SK-N-SH (cell line): Measurements from ENCODE around the gene SNX8. TPM values are rescaled to one million over a fixed set of nuclear protein-coding genes. Genes with fewer than 3 reads are reported as not detected.

Source experiments
- CTCF ChIA-PET: fragments of 300-600, 350-600 bp; formaldehyde crosslinking; extraction: SDS; loops from one replicate; lab custom pipeline; 2021; lab: Yijun Ruan, JAX
- POLR2A ChIA-PET: fragments of 350-600 bp; sonication (Branson Sonifier 250); formaldehyde crosslinking; extraction: SDS; loops from one replicate; lab custom pipeline; 2020; ENCODE audit warnings: antibody characterized with exemption, inconsistent platforms; lab: Yijun Ruan, JAX
- DNase-seq: peaks from one replicate; pipeline ENCODE4 v3.0.0; 2012
- H2AFZ ChIP-seq: fragments of 200-600 bp; sonication (generic); 2 replicates; pipeline ENCODE4 v1.8.1; 2016; ENCODE audit warnings: antibody characterized with exemption, mild to moderate bottlenecking, low read depth
- H3F3A ChIP-seq: fragments of 200-600 bp; sonication (generic); replicated peaks from 2 replicates; pipeline ENCODE3; 2016; ENCODE audit warnings: antibody characterized with exemption, mild to moderate bottlenecking; ENCODE audit not compliant: insufficient read depth
- H3K27ac ChIP-seq, 2 experiments: fragments of 200-500 bp in 1 of 2; fragments of 200-600 bp in 1 of 2; sonication (Bioruptor generic) in 1 of 2; sonication (generic), shearing (Covaris generic) in 1 of 2; 2 replicates each; pipeline versions ENCODE4 v1.5.1 to v1.6.1; 2014 to 2016; ENCODE audit warnings: low read depth in 2 of 2, inconsistent platforms in 1 of 2, low read length in 1 of 2, mild to moderate bottlenecking in 1 of 2, mixed read lengths in 1 of 2
- H3K27me3 ChIP-seq: fragments of 200-600 bp; sonication (generic), shearing (Covaris generic); 2 replicates; pipeline ENCODE4 v1.6.1; 2016; ENCODE audit warnings: mixed run types; ENCODE audit not compliant: insufficient read depth
- H3K36me3 ChIP-seq, 2 experiments: fragments of 200-500 bp in 1 of 2; fragments of 200-600 bp in 1 of 2; sonication (Bioruptor generic) in 1 of 2; sonication (generic) in 1 of 2; replicated peaks in 1 of 2; 2 replicates each; pipeline versions ENCODE3 to v1.5.1; 2014 to 2016; ENCODE audit warnings: low read length in 1 of 2, mild to moderate bottlenecking in 1 of 2; ENCODE audit not compliant: insufficient read depth in 2 of 2, control insufficient read depth in 1 of 2
- H3K4me1 ChIP-seq, 2 experiments: fragments of 200-500 bp in 1 of 2; fragments of 200-600 bp in 1 of 2; sonication (Bioruptor generic) in 1 of 2; sonication (generic), shearing (Covaris generic) in 1 of 2; 2 replicates each; pipeline versions ENCODE4 v1.5.1 to v1.6.1; 2014 to 2016; ENCODE audit warnings: low read depth in 1 of 2, low read length in 1 of 2, mixed run types in 1 of 2; ENCODE audit not compliant: insufficient read depth in 2 of 2, control insufficient read depth in 1 of 2
- H3K4me2 ChIP-seq: fragments of 200-600 bp; sonication (generic), shearing (Covaris generic); 2 replicates; pipeline ENCODE4 v1.6.1; 2017; ENCODE audit warnings: mixed run types
- H3K4me3 ChIP-seq, 2 experiments: fragments of 200-500 bp in 1 of 2; fragments of 200-600 bp in 1 of 2; sonication (Bioruptor generic) in 1 of 2; sonication (generic), shearing (Covaris generic) in 1 of 2; 2 replicates each; pipeline versions ENCODE4 v1.5.1 to v1.8.1; 2014 to 2016; ENCODE audit warnings: low read depth in 2 of 2, inconsistent platforms in 1 of 2, low read length in 1 of 2, mild to moderate bottlenecking in 1 of 2, mixed read lengths in 1 of 2, moderate library complexity in 1 of 2
- H3K79me2 ChIP-seq: fragments of 200-600 bp; sonication (generic); 2 replicates; pipeline ENCODE4 v1.8.1; 2017; ENCODE audit warnings: mild to moderate bottlenecking; ENCODE audit not compliant: insufficient read depth
- H3K9ac ChIP-seq: fragments of 200-600 bp; sonication (generic); 2 replicates; pipeline ENCODE4 v1.6.1; 2017; ENCODE audit warnings: mixed run types
- H3K9me2 ChIP-seq: fragments of 200-600 bp; sonication (generic); 2 replicates; pipeline ENCODE4 v1.6.1; 2017; ENCODE audit warnings: mixed run types
- H3K9me3 ChIP-seq: fragments of 200-600 bp; sonication (generic); 2 replicates; pipeline ENCODE4 v1.6.1; 2017; ENCODE audit warnings: mixed run types, mild to moderate bottlenecking, moderate library complexity
- H4K20me1 ChIP-seq: fragments of 200-600 bp; sonication (generic); 2 replicates; pipeline ENCODE4 v1.6.1; 2017; ENCODE audit warnings: mild to moderate bottlenecking, mixed run types; ENCODE audit not compliant: insufficient read depth
- ELF1 ChIP-seq: IDR thresholded peaks from 2 replicates; pipeline ENCODE4 v1.4.0; 2012
- EP300 ChIP-seq, 2 experiments: IDR thresholded peaks; 2 replicates each; pipeline versions ENCODE4 v1.4.0 to v1.6.1; 2012; ENCODE audit warnings: borderline replicate concordance in 1 of 2, low read depth in 1 of 2, low read length in 1 of 2
- EZH2phosphoT487 ChIP-seq: fragments of 200-600 bp; sonication (generic); IDR thresholded peaks from 2 replicates; pipeline ENCODE4 v1.6.1; 2017; ENCODE audit warnings: low read depth, mixed run types, mild to moderate bottlenecking, antibody characterized with exemption, moderate library complexity, borderline replicate concordance
- FOSL2 ChIP-seq: IDR thresholded peaks from 2 replicates; pipeline ENCODE4 v1.4.0; 2012; ENCODE audit warnings: low read depth, mild to moderate bottlenecking, moderate library complexity, borderline replicate concordance
- FOXM1 ChIP-seq: IDR thresholded peaks from 2 replicates; pipeline ENCODE4 v1.4.0; 2012; ENCODE audit warnings: low read depth, mild to moderate bottlenecking
- GATA2 ChIP-seq: sonication (generic); formaldehyde crosslinking; IDR thresholded peaks from 2 replicates; pipeline ENCODE4 v1.5.0; 2020; ENCODE audit warnings: mild to moderate bottlenecking, missing genetic modification reagents
- IRF3 ChIP-seq: fragments of 150-350 bp; IDR thresholded peaks from 2 replicates; pipeline ENCODE4 v1.6.1; 2016; ENCODE audit warnings: mild to moderate bottlenecking, low read depth, low read length
- JUND ChIP-seq: IDR thresholded peaks from 2 replicates; pipeline ENCODE4 v1.4.0; 2012
- MAX ChIP-seq: IDR thresholded peaks from 2 replicates; pipeline ENCODE4 v1.4.0; 2012; ENCODE audit warnings: low read depth
- MEF2A ChIP-seq: IDR thresholded peaks from 2 replicates; pipeline ENCODE4 v1.4.0; 2012; ENCODE audit warnings: low read depth, borderline replicate concordance
- MXI1 ChIP-seq: IDR thresholded peaks from 2 replicates; pipeline ENCODE4 v1.6.1; 2012; ENCODE audit warnings: mild to moderate bottlenecking, low read depth, low read length, improper control_type of control experiment
- NFIC ChIP-seq: IDR thresholded peaks from 2 replicates; pipeline ENCODE4 v1.4.0; 2012; ENCODE audit warnings: borderline replicate concordance
- POLR2AphosphoS5 ChIP-seq: IDR thresholded peaks from 2 replicates; pipeline ENCODE4 v1.6.1; 2012; ENCODE audit warnings: low read depth, low read length
- RAD21 ChIP-seq: IDR thresholded peaks from 2 replicates; pipeline ENCODE4 v1.6.1; 2012; ENCODE audit warnings: mild to moderate bottlenecking, low read length
- REST ChIP-seq: IDR thresholded peaks from 2 replicates; pipeline ENCODE4 v1.6.1; 2012; ENCODE audit warnings: mild to moderate bottlenecking, low read depth, low read length, moderate library complexity
- RFX5 ChIP-seq: IDR thresholded peaks from 2 replicates; pipeline ENCODE4 v1.6.1; 2012; ENCODE audit warnings: mild to moderate bottlenecking, improper control_type of control experiment, low read length
- RXRA ChIP-seq: IDR thresholded peaks from 2 replicates; pipeline ENCODE4 v1.4.0; 2012; ENCODE audit warnings: low read depth, mild to moderate bottlenecking, borderline replicate concordance
- SIN3A ChIP-seq: IDR thresholded peaks from 2 replicates; pipeline ENCODE4 v1.6.1; 2012; ENCODE audit warnings: low read depth, mild to moderate bottlenecking, low read length, moderate library complexity, borderline replicate concordance
- SMC3 ChIP-seq: IDR thresholded peaks from 2 replicates; pipeline ENCODE4 v1.6.1; 2012; ENCODE audit warnings: low read depth, low read length, improper control_type of control experiment
- TAF1 ChIP-seq: IDR thresholded peaks from 2 replicates; pipeline ENCODE4 v1.6.1; 2012; ENCODE audit warnings: low read depth, mild to moderate bottlenecking, low read length, moderate library complexity, borderline replicate concordance
- TCF12 ChIP-seq: IDR thresholded peaks from 2 replicates; pipeline ENCODE4 v1.4.0; 2012
- TEAD4 ChIP-seq: IDR thresholded peaks from 2 replicates; pipeline ENCODE4 v1.4.0; 2012; ENCODE audit warnings: mild to moderate bottlenecking, borderline replicate concordance; ENCODE audit not compliant: insufficient read depth
- USF2 ChIP-seq: fragments of 150-350 bp; IDR thresholded peaks from 2 replicates; pipeline ENCODE4 v1.6.1; 2017; ENCODE audit warnings: antibody characterized with exemption, low read length, low read depth, borderline replicate concordance
- YY1 ChIP-seq: IDR thresholded peaks from 2 replicates; pipeline ENCODE4 v1.4.0; 2012; ENCODE audit warnings: low read depth, mild to moderate bottlenecking
- ZBTB33 ChIP-seq: IDR thresholded peaks from 2 replicates; pipeline ENCODE4 v1.4.0; 2012; ENCODE audit warnings: low read depth, borderline replicate concordance
- WGBS: methylation state at CpG from one replicate; pipeline ENCODE4 v1.1.6; 2017; ENCODE audit warnings: low lambda C conversion rate; 5-methylcytosine and 5-hydroxymethylcytosine counted together
- polyA plus RNA-seq, 3 experiments: library from polyadenylated mRNA; depleted of rRNA; stranded (reverse); fragments of >200 nt; gene quantifications; 2 replicates each; pipeline ENCODE4 v1.2.3, GENCODE V29; 2012

SNX8 gene
- polyA plus RNA-seq, 1 of the 3 experiments (the other 2 are of a cell fraction) = 20.6 TPM

GRCh38 chr7:2354186-2354938, 40.1 kb upstream of the SNX8 start, which contains the start of gene EIF3B:
Gene EIF3B (plus strand): TSS chr7:2354827. CDS start chr7:2354922, 95 bp downstream.
- WGBS = under 1% methylated on average over 38 of the region's 55 CpGs
- H3K4me1 ChIP-seq = peaks cover 7 to 18% of the 10 kb centered on the region in 2 experiments
- H3K36me3 ChIP-seq = peaks cover 19 to 30% of the 10 kb centered on the region in 2 experiments
- peaks cover 44% of the 10 kb centered on the region for H4K20me1 ChIP-seq
- peak within 1 kb of the TSS; percentile 91 for H2AFZ ChIP-seq
- no peaks in the 10 kb centered on the region for H3K9me3 ChIP-seq
- peak within 1 kb of the TSS; percentile 91 for H3K4me2 ChIP-seq
- peak; percentile 99 for DNase-seq
- H3K79me2 ChIP-seq = peaks cover 80% of the 10 kb centered on the region
- H3K9ac ChIP-seq = peak within 1 kb of the TSS; percentile 95
- POLR2A ChIA-PET = interaction anchor here (0.6 to 1.5 kb wide), 11 partner anchors 10 to 272 kb away, joined by 3 to 9 read pairs (median 3); partner anchors contain the start of genes CHST12, MRM2 and NUDT1
- peak within 1 kb of the TSS; percentile 97 to 98 for H3K27ac ChIP-seq
- no peaks in the 10 kb centered on the region for H3K27me3 ChIP-seq
- H3K9me2 ChIP-seq = no peaks in the 10 kb centered on the region
- CTCF ChIA-PET = interaction anchor here (0.6 to 1.9 kb wide), 9 partner anchors 10 to 254 kb away, joined by 3 to 5 read pairs (median 4); no protein-coding TSS in a partner anchor
- peak within 1 kb of the TSS; percentile 76 to 84 for H3K4me3 ChIP-seq
- H3F3A ChIP-seq = no peaks in the 10 kb centered on the region
- peak; percentile 25; the same call in 1 of the 2 replicates for TF ChIP-seq TCF12
- peak; percentile 88 for TF ChIP-seq SIN3A
- 0 out of 2 replicates have a peak, but pooled peaks have one; percentile 67 for TF ChIP-seq ELF1
- peak; percentile 92 for TF ChIP-seq MAX
- no peak for TF ChIP-seq FOSL2
- TF ChIP-seq IRF3 = no peak
- TF ChIP-seq TEAD4 = no peak
- TF ChIP-seq ZBTB33 = no peak
- TF ChIP-seq TAF1 = peak; percentile 98
- no peak for TF ChIP-seq RFX5
- peak; percentile 98 for TF ChIP-seq MXI1
- no peak for TF ChIP-seq USF2
- peak; percentile 76; the same call in 1 of the 2 replicates for TF ChIP-seq REST
- no peak for TF ChIP-seq NFIC
- TF ChIP-seq EP300 (IDR thresholded peaks at IDR 0.05; ENCODE audit: borderline replicate concordance in 1 of 2, low read depth in 1 of 2, low read length in 1 of 2) = peak in 1 of 2 experiments; percentile 67; a peak in 1 of 4 replicates
- TF ChIP-seq MEF2A = no peak
- TF ChIP-seq POLR2AphosphoS5 = peak; percentile 93
- no peak for TF ChIP-seq RAD21
- peak; percentile 98 for TF ChIP-seq YY1
- TF ChIP-seq RXRA = no peak
- TF ChIP-seq SMC3 = no peak
- TF ChIP-seq JUND = peak; percentile 69
- TF ChIP-seq EZH2phosphoT487 = no peak
- no peak for TF ChIP-seq GATA2 (CRISPR knock-in tag)
- TF ChIP-seq FOXM1 = no peak; the same call in 1 of the 2 replicates
